ENCODE data around the gene OR2F2. TPM values are rescaled to one million over a fixed set of nuclear protein-coding genes. Genes with fewer than 3 reads are reported as not detected.

Gene OR2F2
- total and polyA plus RNA-seq, 12 donors, result not detected

- Histone ChIP-seq H3K4me3 (no peak overlapping the region), H3K4me1 (replicated peaks in 1 of 2) (no peaks in the 10 kb centered on the region), H3K27ac (no peak overlapping the region), H3K36me3 (replicated peaks in 1 of 2) (no peaks in the 10 kb centered on the region), H3K27me3 (no peaks in the 10 kb centered on the region), H3K9me3 (replicated peaks in 1 of 3) (peaks cover 0 to 5% (median 0%) of the 10 kb centered on the region in 3 donors)
- no peak for DNase-seq
- intact Hi-C loops (cut with DNase I), result no loop called here
- no peak for TF ChIP-seq POLR2A (IDR thresholded peaks at IDR 0.05)
- no peak for TF ChIP-seq CTCF (IDR thresholded peaks at IDR 0.05)
Observed at GRCh38 chr7:143931739-143932138, 3.3 kb upstream of the OR2F2 start.

GRCh38 chr7:143936087-143937009 is 1.3 kb downstream of the OR2F2 start:
- no peak for DNase-seq
- no peak overlapping the region for H3K4me3 ChIP-seq
- no peaks in the 10 kb centered on the region for H3K27me3 ChIP-seq
- H3K9me3 ChIP-seq (replicated peaks in 1 of 3), result peaks cover 0 to 5% (median 0%) of the 10 kb centered on the region in 3 donors
- intact Hi-C loops (cut with DNase I), result no loop called here
- H3K27ac ChIP-seq, result no peak overlapping the region
- no peak for TF ChIP-seq POLR2A (IDR thresholded peaks at IDR 0.05)
- no peak for TF ChIP-seq CTCF (IDR thresholded peaks at IDR 0.05)
- WGBS, 4 donors, result 78 to 87% (median 81%) methylated on average over 4 of the region's 4 CpGs
- H3K4me1 ChIP-seq (replicated peaks in 1 of 2), result no peaks in the 10 kb centered on the region
- H3K36me3 ChIP-seq (replicated peaks in 1 of 2), result no peaks in the 10 kb centered on the region

GRCh38 chr7:143938379-143939243 is 3.6 kb downstream of the OR2F2 start:
- no peaks in the 10 kb centered on the region for H3K36me3 ChIP-seq (replicated peaks in 1 of 2)
- H3K9me3 ChIP-seq (replicated peaks in 1 of 3), result no peaks in the 10 kb centered on the region
- WGBS, 4 donors, result 73 to 79% (median 77%) methylated on average over 5 of the region's 5 CpGs
- TF ChIP-seq CTCF (IDR thresholded peaks at IDR 0.05) (no peak), POLR2A (IDR thresholded peaks at IDR 0.05) (no peak)
- no peaks in the 10 kb centered on the region for H3K4me1 ChIP-seq (replicated peaks in 1 of 2)
- no peak overlapping the region for H3K27ac ChIP-seq
- intact Hi-C loops (cut with DNase I), result no loop called here
- H3K27me3 ChIP-seq, result no peaks in the 10 kb centered on the region
- no peak overlapping the region for H3K4me3 ChIP-seq
- DNase-seq, result no peak

GRCh38 chr7:143945423-143945822 is 10.4 kb downstream of the OR2F2 start:
- TF ChIP-seq CTCF (IDR thresholded peaks at IDR 0.05) (no peak), POLR2A (IDR thresholded peaks at IDR 0.05) (no peak)
- no peak overlapping the region for H3K4me3 ChIP-seq
- H3K27me3 ChIP-seq, result no peaks in the 10 kb centered on the region
- H3K36me3 ChIP-seq (replicated peaks in 1 of 2), result no peaks in the 10 kb centered on the region
- no peaks in the 10 kb centered on the region for H3K4me1 ChIP-seq (replicated peaks in 1 of 2)
- WGBS, 4 donors, result 90 to 97% (median 94%) methylated on average over 4 of the region's 4 CpGs
- intact Hi-C loops (cut with DNase I), result no loop called here
- no peak for DNase-seq
- H3K27ac ChIP-seq, result no peak overlapping the region
- no peaks in the 10 kb centered on the region for H3K9me3 ChIP-seq (replicated peaks in 1 of 3)
